Liver (tissue), 3 donors: ENCODE measurements around the gene GADL1.

ENCODE experiments used
- HNF4G ChIP-seq: IDR thresholded peaks from 2 replicates; pipeline ENCODE4 v1.6.1; 2016; ENCODE audit warnings: antibody characterized with exemption
- JUND ChIP-seq, 2 donors: IDR thresholded peaks; 2 replicates each; pipeline ENCODE4 v1.6.1; 2016; ENCODE audit warnings: antibody characterized with exemption in 2 of 2
- NR2F2 ChIP-seq: IDR thresholded peaks from 2 replicates; pipeline ENCODE4 v1.6.1; 2016; ENCODE audit warnings: antibody characterized with exemption
- TAF1 ChIP-seq: conservative IDR thresholded peaks from 2 replicates; pipeline ENCODE4 v1.6.1; 2016; ENCODE audit warnings: antibody characterized with exemption, mild to moderate bottlenecking
- ZBTB33 ChIP-seq: IDR thresholded peaks from 2 replicates; pipeline ENCODE4 v1.6.1; 2016; ENCODE audit warnings: antibody characterized with exemption
- TF ChIP-seq, protein P1 (sequence below): fragments of 150-350 bp; IDR thresholded peaks from 2 replicates; pipeline ENCODE4 v1.5.1; 2017; ENCODE audit warnings: improper control_type of control experiment, low read depth, low read length; ENCODE audit not compliant: missing input control
- donor health status: healthy.
- donor health status: healthy.

- TF ChIP-seq JUND (IDR thresholded peaks at IDR 0.05): no peak
- TF ChIP-seq, protein P1, sequence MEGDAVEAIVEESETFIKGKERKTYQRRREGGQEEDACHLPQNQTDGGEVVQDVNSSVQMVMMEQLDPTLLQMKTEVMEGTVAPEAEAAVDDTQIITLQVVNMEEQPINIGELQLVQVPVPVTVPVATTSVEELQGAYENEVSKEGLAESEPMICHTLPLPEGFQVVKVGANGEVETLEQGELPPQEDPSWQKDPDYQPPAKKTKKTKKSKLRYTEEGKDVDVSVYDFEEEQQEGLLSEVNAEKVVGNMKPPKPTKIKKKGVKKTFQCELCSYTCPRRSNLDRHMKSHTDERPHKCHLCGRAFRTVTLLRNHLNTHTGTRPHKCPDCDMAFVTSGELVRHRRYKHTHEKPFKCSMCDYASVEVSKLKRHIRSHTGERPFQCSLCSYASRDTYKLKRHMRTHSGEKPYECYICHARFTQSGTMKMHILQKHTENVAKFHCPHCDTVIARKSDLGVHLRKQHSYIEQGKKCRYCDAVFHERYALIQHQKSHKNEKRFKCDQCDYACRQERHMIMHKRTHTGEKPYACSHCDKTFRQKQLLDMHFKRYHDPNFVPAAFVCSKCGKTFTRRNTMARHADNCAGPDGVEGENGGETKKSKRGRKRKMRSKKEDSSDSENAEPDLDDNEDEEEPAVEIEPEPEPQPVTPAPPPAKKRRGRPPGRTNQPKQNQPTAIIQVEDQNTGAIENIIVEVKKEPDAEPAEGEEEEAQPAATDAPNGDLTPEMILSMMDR: no peak
- no peak for TF ChIP-seq TAF1
- TF ChIP-seq NR2F2: no peak
- TF ChIP-seq HNF4G: no peak
- TF ChIP-seq ZBTB33: no peak
Measured at GRCh38 chr3:30719536-30719935, 174.9 kb downstream of the GADL1 start.
